H9 (cell line): ENCODE measurements around the gene REC114. TPM values are rescaled to one million over a fixed set of nuclear protein-coding genes. Genes with fewer than 3 reads are reported as not detected.

Source experiments
- DNase-seq: peaks from one replicate; pipeline ENCODE4 v3.0.0-alpha.2; 2017
- H2AFZ ChIP-seq: one replicate; pipeline ENCODE4 v1.6.1; 2013; ENCODE audit warnings: mild to moderate bottlenecking, low read length, control low read depth, moderate library complexity
- H2AK5ac ChIP-seq: 2 replicates; pipeline ENCODE4 v1.6.1; 2013; ENCODE audit warnings: low read length, control low read depth, mixed read lengths; ENCODE audit not compliant: insufficient read length
- H2BK120ac ChIP-seq: one replicate; pipeline ENCODE4 v1.6.1; 2013; ENCODE audit warnings: low read depth, mild to moderate bottlenecking, low read length, control low read depth, inconsistent platforms; ENCODE audit not compliant: poor library complexity, severe bottlenecking
- H2BK12ac ChIP-seq: 2 replicates; pipeline ENCODE4 v1.6.1; 2013; ENCODE audit warnings: low read length, control low read depth, mixed read lengths, low read depth; ENCODE audit not compliant: insufficient read length
- H2BK15ac ChIP-seq: 2 replicates; pipeline ENCODE4 v1.6.1; 2013; ENCODE audit warnings: low read depth, low read length, control low read depth
- H2BK20ac ChIP-seq: one replicate; pipeline ENCODE4 v1.6.1; 2013; ENCODE audit warnings: low read depth, mild to moderate bottlenecking, low read length, control low read depth, inconsistent platforms; ENCODE audit not compliant: poor library complexity, severe bottlenecking
- H2BK5ac ChIP-seq: 2 replicates; pipeline ENCODE4 v1.6.1; 2013; ENCODE audit warnings: low read length, control low read depth, mixed read lengths; ENCODE audit not compliant: insufficient read length
- H3K14ac ChIP-seq: 2 replicates; pipeline ENCODE4 v1.6.1; 2013; ENCODE audit warnings: low read length, control low read depth; ENCODE audit not compliant: insufficient read depth
- H3K18ac ChIP-seq: 2 replicates; pipeline ENCODE4 v1.6.1; 2013; ENCODE audit warnings: low read depth, mild to moderate bottlenecking, mixed read lengths, low read length, control low read depth; ENCODE audit not compliant: insufficient read length
- H3K23ac ChIP-seq: 2 replicates; pipeline ENCODE4 v1.6.1; 2013; ENCODE audit warnings: low read length, control low read depth, mixed read lengths, low read depth; ENCODE audit not compliant: insufficient read length
- H3K23me2 ChIP-seq: 2 replicates; pipeline ENCODE4 v1.6.1; 2013; ENCODE audit warnings: low read depth, mild to moderate bottlenecking, mixed read lengths, low read length, control low read depth; ENCODE audit not compliant: insufficient read length, poor library complexity, severe bottlenecking
- H3K27ac ChIP-seq: 2 replicates; pipeline ENCODE4 v1.5.1; 2013; ENCODE audit warnings: low read length, control low read depth, mixed read lengths, low read depth; ENCODE audit not compliant: insufficient read length
- H3K27me3 ChIP-seq: 2 replicates; pipeline ENCODE4 v1.6.1; 2013; ENCODE audit warnings: low read length, control low read depth, inconsistent platforms; ENCODE audit not compliant: insufficient read depth
- H3K4ac ChIP-seq: 2 replicates; pipeline ENCODE4 v1.6.1; 2013; ENCODE audit warnings: low read depth, mild to moderate bottlenecking, control low read depth, inconsistent platforms, low read length, moderate library complexity
- H3K4me1 ChIP-seq: 2 replicates; pipeline ENCODE4 v1.6.1; 2013; ENCODE audit warnings: low read length, control low read depth, inconsistent platforms; ENCODE audit not compliant: insufficient read depth
- H3K4me2 ChIP-seq: 2 replicates; pipeline ENCODE4 v1.6.1; 2013; ENCODE audit warnings: low read length, control low read depth, mixed read lengths; ENCODE audit not compliant: insufficient read length, insufficient read depth
- H3K56ac ChIP-seq: 2 replicates; pipeline ENCODE4 v1.6.1; 2013; ENCODE audit warnings: low read depth, mild to moderate bottlenecking, mixed read lengths, low read length, control low read depth; ENCODE audit not compliant: insufficient read length
- H3K79me1 ChIP-seq: 2 replicates; pipeline ENCODE4 v1.6.1; 2013; ENCODE audit warnings: low read depth, mild to moderate bottlenecking, moderate library complexity, low read length, control low read depth, inconsistent platforms; ENCODE audit not compliant: insufficient read depth, poor library complexity, severe bottlenecking
- H3K79me2 ChIP-seq: 2 replicates; pipeline ENCODE4 v1.6.1; 2013; ENCODE audit warnings: low read length, control low read depth, inconsistent platforms; ENCODE audit not compliant: insufficient read depth
- H3K9ac ChIP-seq: 2 replicates; pipeline ENCODE4 v1.6.1; 2013; ENCODE audit warnings: low read length, control low read depth, mixed read lengths; ENCODE audit not compliant: insufficient read length; ENCODE audit errors: extremely low read depth
- H3K9me3 ChIP-seq: one replicate; pipeline ENCODE4 v1.6.1; 2013; ENCODE audit warnings: low read depth, low read length, inconsistent platforms; ENCODE audit not compliant: control insufficient read depth
- H3T11ph ChIP-seq: one replicate; pipeline ENCODE4 v1.6.1; 2013; ENCODE audit warnings: mild to moderate bottlenecking, low read length, control low read depth, inconsistent platforms
- H4K20me1 ChIP-seq: one replicate; pipeline ENCODE4 v1.6.1; 2013; ENCODE audit not compliant: control insufficient read depth, insufficient read length, insufficient read depth
- H4K5ac ChIP-seq: 2 replicates; pipeline ENCODE4 v1.6.1; 2013; ENCODE audit warnings: low read depth, mild to moderate bottlenecking, mixed read lengths, low read length, control low read depth; ENCODE audit not compliant: insufficient read length
- H4K8ac ChIP-seq: replicated peaks from 2 replicates; pipeline ENCODE4 v1.6.1; 2013; ENCODE audit warnings: low read length, control low read depth, mixed read lengths, low read depth; ENCODE audit not compliant: insufficient read length
- H4K91ac ChIP-seq: 2 replicates; pipeline ENCODE4 v1.6.1; 2013; ENCODE audit warnings: low read depth, mild to moderate bottlenecking, moderate library complexity, mixed read lengths, low read length, control low read depth; ENCODE audit not compliant: insufficient read length
- H3K27ac Mint-ChIP-seq, 3 experiments: 2 replicates in 2 of 3; 3 replicates in 1 of 3; pipeline ENCODE4 v1.8.0; 2020 to 2021; ENCODE audit warnings: mixed read lengths in 3 of 3, mild to moderate bottlenecking in 1 of 3, moderate library complexity in 1 of 3
- H3K27me3 Mint-ChIP-seq: 2 replicates; pipeline ENCODE4 v1.8.0; 2021; ENCODE audit warnings: low read depth, mild to moderate bottlenecking, moderate library complexity, mixed read lengths
- H3K36me3 Mint-ChIP-seq, 3 experiments: 2 replicates in 2 of 3; 3 replicates in 1 of 3; pipeline ENCODE4 v1.8.0; 2020 to 2021; ENCODE audit warnings: low read depth in 3 of 3, mixed read lengths in 3 of 3; ENCODE audit not compliant: insufficient read depth in 1 of 3
- H3K4me1 Mint-ChIP-seq, 2 experiments: 2 replicates each; pipeline ENCODE4 v1.8.0; 2020; ENCODE audit warnings: mixed read lengths in 2 of 2
- H3K4me3 Mint-ChIP-seq, 2 experiments: 2 replicates in 1 of 2; 3 replicates in 1 of 2; pipeline ENCODE4 v1.8.0; 2020 to 2021; ENCODE audit warnings: mild to moderate bottlenecking in 2 of 2, mixed read lengths in 2 of 2, moderate library complexity in 1 of 2
- H3K9me3 Mint-ChIP-seq, 2 experiments: 2 replicates in 1 of 2; 3 replicates in 1 of 2; pipeline ENCODE4 v1.8.0; 2020; ENCODE audit warnings: mild to moderate bottlenecking in 2 of 2, mixed read lengths in 2 of 2, moderate library complexity in 1 of 2
- CTCF ChIP-seq: fragments of 200-600 bp; sonication (generic); conservative IDR thresholded peaks from 3 replicates; pipeline ENCODE4 v1.8.0; 2021; ENCODE audit warnings: antibody characterized with exemption, mild to moderate bottlenecking
- WGBS: extraction: QIAGEN DNeasy Blood & Tissue Kit; methylation state at CpG from one replicate; pipeline ENCODE4 v1.1.7; 2013; ENCODE audit warnings: missing lambda C conversion rate, low lambda C conversion rate, mixed read lengths; ENCODE audit not compliant: insufficient read length; ENCODE audit errors: extremely low coverage; 5-methylcytosine and 5-hydroxymethylcytosine counted together
- total RNA-seq: library from RNA; stranded (reverse); gene quantifications from 2 replicates; pipeline ENCODE4 v1.2.1, GENCODE V29; 2021

REC114 gene
- total RNA-seq, 1 experiment from 2014 or later: not detected

DNA sequence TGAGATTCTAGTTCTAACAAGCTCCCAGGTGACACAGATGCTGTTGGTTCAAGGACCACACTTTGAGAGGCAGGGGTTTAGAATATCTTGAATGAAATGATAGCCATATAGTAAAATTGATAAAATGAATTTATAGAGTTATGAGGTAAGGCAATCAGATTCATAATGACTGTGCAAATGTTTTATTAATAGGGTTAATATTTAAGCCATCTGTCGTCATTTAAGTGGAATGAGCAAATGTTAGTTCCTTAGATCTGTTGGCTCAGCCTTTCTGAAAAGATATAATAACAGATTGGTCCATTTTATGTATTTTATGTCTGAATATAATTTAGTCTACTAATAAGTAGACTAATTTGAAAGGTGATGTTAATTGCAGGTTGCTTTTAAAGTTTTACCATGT, 12.9 kb downstream of the REC114 start:
- Histone ChIP-seq H3K4me2 (no peak overlapping the region), H3K27ac (no peak overlapping the region), H2BK120ac (no peak overlapping the region), H2BK12ac (no peak overlapping the region), H3K18ac (no peak overlapping the region), H4K8ac (no peak overlapping the region), H2AFZ (no peak overlapping the region), H4K20me1 (no peaks in the 10 kb centered on the region), H3T11ph (no peak overlapping the region), H3K9me3 (no peaks in the 10 kb centered on the region), H3K79me1 (no peaks in the 10 kb centered on the region), H2BK20ac (no peak overlapping the region), H3K27me3 (no peaks in the 10 kb centered on the region), H3K56ac (no peak overlapping the region), H2BK15ac (no peak overlapping the region), H2AK5ac (no peak overlapping the region), H3K9ac (no peak overlapping the region), H3K14ac (no peak overlapping the region), H4K91ac (no peak overlapping the region), H2BK5ac (no peak overlapping the region), H3K23me2 (no peaks in the 10 kb centered on the region), H4K5ac (no peak overlapping the region), H3K79me2 (no peaks in the 10 kb centered on the region), H3K23ac (no peak overlapping the region), H3K4ac (no peak overlapping the region), H3K4me1 (no peaks in the 10 kb centered on the region; the same call in 1 of the 2 replicates)
- Mint-ChIP-seq H3K4me1 (peaks cover 7 to 11% of the 10 kb centered on the region in 2 experiments), H3K27ac (peak overlapping the region in 1 of 3 experiments; percentile 36; a peak in 1 of 7 replicates), H3K4me3 (no peak overlapping the region), H3K36me3 (no peaks in the 10 kb centered on the region), H3K27me3 (peaks cover 3% of the 10 kb centered on the region), H3K9me3 (peaks cover 0 to 3% of the 10 kb centered on the region in 2 experiments; a peak in 2 of 5 replicates)
- no peak for TF ChIP-seq CTCF
- no CpG with 5 or more reads among the region's 1 CpG for WGBS
- DNase-seq: no peak
